Vagina (tissue), 2 donors: ENCODE data around the gene LZTR1.

Source experiments
- POLR2A ChIP-seq, 2 donors: fragments of 450-650 bp; IDR thresholded peaks; one replicate each; pipeline ENCODE4 v1.6.1; 2017; ENCODE audit warnings: antibody characterized with exemption in 2 of 2, mild to moderate bottlenecking in 2 of 2, moderate library complexity in 2 of 2
- TF ChIP-seq, protein P1 (sequence below), 3 experiments: fragments of 450-650 bp in 2 of 3; fragments of 200-600 bp in 1 of 3; sonication (generic) in 1 of 3; IDR thresholded peaks; one replicate each; pipeline ENCODE4 v1.5.1; 2017 to 2019; ENCODE audit warnings: antibody characterized with exemption in 3 of 3, mild to moderate bottlenecking in 2 of 3, moderate library complexity in 2 of 3

DNA sequence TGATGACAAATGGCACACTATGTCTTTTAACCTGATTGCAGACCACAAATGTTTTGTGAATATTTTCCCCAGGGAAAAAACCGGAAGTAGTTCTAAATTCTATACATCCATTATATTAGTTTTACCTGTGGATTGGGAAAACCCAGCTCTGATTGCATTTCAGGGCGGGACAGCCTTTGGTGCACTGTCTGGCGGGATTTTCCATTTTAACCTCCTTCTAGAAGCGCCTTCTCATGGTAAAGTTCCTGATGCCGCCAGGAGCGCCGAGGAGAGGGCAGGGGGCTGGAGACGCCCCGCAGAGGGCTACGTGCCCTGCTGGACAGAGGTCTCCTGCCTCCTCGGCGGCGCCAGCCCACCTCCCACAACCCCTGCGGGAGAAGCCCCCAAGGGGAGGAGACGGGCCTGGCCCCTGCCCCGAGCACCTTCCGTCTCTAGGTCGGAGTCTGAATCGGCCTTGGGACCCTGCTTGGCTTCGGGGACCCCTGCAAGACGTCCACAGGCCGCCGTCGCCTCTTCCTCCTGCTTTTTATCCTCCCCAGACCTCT, 31.6 kb downstream of the LZTR1 start:
- TF ChIP-seq, protein P1, sequence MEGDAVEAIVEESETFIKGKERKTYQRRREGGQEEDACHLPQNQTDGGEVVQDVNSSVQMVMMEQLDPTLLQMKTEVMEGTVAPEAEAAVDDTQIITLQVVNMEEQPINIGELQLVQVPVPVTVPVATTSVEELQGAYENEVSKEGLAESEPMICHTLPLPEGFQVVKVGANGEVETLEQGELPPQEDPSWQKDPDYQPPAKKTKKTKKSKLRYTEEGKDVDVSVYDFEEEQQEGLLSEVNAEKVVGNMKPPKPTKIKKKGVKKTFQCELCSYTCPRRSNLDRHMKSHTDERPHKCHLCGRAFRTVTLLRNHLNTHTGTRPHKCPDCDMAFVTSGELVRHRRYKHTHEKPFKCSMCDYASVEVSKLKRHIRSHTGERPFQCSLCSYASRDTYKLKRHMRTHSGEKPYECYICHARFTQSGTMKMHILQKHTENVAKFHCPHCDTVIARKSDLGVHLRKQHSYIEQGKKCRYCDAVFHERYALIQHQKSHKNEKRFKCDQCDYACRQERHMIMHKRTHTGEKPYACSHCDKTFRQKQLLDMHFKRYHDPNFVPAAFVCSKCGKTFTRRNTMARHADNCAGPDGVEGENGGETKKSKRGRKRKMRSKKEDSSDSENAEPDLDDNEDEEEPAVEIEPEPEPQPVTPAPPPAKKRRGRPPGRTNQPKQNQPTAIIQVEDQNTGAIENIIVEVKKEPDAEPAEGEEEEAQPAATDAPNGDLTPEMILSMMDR (IDR thresholded peaks at IDR 0.05): no peak
- no peak for TF ChIP-seq POLR2A (IDR thresholded peaks at IDR 0.05)
